Stimulated activated memory B cell treated with anti-CD40 and anti-IgM and Interleukin-4, amounts not matched to agents 10 μg/mL and 1 μg/mL and 100 μg/mL, for 72 hours (primary cell): ENCODE data around the gene QKI.

Source experiments
- ATAC-seq: fragments of 150-1000 bp; cut with Tn5 transposase; 2 replicates; pipeline ENCODE4 v1.10.0; 2021
- H3K27ac Mint-ChIP-seq: one replicate; pipeline ENCODE4 v1.8.0; 2022; ENCODE audit warnings: mild to moderate bottlenecking, mixed read lengths
- H3K27me3 Mint-ChIP-seq: one replicate; pipeline ENCODE4 v1.8.0; 2022; ENCODE audit warnings: mixed read lengths
- H3K36me3 Mint-ChIP-seq: one replicate; pipeline ENCODE4 v1.8.0; 2022; ENCODE audit warnings: mixed read lengths
- H3K4me1 Mint-ChIP-seq: one replicate; pipeline ENCODE4 v1.8.0; 2022; ENCODE audit warnings: mixed read lengths
- H3K4me3 Mint-ChIP-seq: one replicate; pipeline ENCODE4 v1.8.0; 2022; ENCODE audit warnings: mild to moderate bottlenecking, moderate library complexity, mixed read lengths
- H3K9me3 Mint-ChIP-seq: one replicate; pipeline ENCODE4 v1.8.0; 2022; ENCODE audit warnings: mixed read lengths

Gene QKI

DNA sequence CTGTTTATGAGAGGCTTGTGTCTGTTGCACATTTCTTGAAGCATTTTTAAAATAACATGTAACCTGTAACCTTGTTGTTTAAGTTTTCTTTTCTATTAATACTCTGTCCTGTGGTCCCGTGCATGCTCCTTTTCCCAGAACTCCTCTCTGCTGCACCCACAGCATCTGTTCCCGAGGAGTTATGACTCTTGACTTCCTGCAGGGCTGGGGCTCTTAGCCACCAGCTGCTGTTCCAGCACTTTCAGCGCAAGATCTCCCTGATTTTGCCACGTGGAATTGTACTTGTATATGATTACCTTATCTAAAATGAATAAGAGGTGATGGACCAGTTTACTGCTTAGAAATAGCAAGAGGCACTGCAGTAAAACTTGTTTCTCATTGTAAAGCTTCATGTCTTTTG, 150.6 kb downstream of the QKI start:
- no peaks in the 10 kb centered on the region for H3K27me3 Mint-ChIP-seq
- no peak overlapping the region for H3K4me3 Mint-ChIP-seq
- no peaks in the 10 kb centered on the region for H3K4me1 Mint-ChIP-seq
- H3K9me3 Mint-ChIP-seq: no peaks in the 10 kb centered on the region
- H3K36me3 Mint-ChIP-seq: peaks cover 49% of the 10 kb centered on the region
- no peak overlapping the region for H3K27ac Mint-ChIP-seq
- ATAC-seq: no peak

DNA sequence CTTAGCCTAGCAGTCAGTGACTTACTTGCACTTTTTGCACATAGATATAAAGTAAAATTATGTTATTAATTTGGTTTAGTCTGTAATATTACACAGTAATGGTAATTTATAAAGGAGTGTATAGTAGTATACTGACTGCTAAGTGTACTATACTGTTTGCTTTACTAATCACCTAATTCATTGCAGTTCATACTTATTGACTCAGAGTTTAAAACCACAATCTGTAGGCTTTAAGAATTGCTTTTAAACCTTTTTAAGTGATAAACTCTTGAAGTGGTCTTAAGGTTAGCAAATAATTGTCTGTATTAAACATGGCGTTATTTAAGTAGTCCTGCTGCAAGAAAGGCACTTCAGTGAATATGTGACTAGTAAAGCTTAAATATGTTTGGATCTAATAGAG, 151.5 kb downstream of the QKI start:
- ATAC-seq: no peak
- no peaks in the 10 kb centered on the region for H3K4me1 Mint-ChIP-seq

DNA sequence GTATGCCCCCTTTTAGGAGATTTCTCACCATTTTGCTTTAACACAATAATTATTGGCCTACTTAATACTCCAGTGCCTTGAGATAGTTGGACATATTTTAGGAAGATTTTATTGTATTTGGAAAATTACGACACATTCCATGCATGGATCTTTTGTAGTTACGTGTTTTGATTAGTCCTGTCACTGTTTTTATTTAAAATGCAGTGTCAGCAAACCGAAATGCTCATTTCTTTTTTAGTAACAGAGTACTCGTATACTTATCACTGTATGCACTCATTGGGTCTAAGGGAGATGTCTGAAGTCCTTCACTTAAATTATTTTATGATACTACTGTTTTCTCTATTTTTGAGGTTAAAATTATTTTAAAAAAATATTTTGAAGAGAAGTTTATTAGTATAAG, 153.8 kb downstream of the QKI start:
- peaks cover 59% of the 10 kb centered on the region for H3K36me3 Mint-ChIP-seq
- H3K9me3 Mint-ChIP-seq: no peaks in the 10 kb centered on the region
- no peaks in the 10 kb centered on the region for H3K27me3 Mint-ChIP-seq
- no peak for ATAC-seq
- H3K4me1 Mint-ChIP-seq: no peaks in the 10 kb centered on the region
- H3K4me3 Mint-ChIP-seq: no peak overlapping the region
- H3K27ac Mint-ChIP-seq: no peak overlapping the region

More for the DNA sequence above, 151.5 kb downstream of the QKI start:
- Mint-ChIP-seq H3K4me3 (no peak overlapping the region), H3K36me3 (peaks cover 49% of the 10 kb centered on the region), H3K27ac (no peak overlapping the region), H3K9me3 (no peaks in the 10 kb centered on the region), H3K27me3 (no peaks in the 10 kb centered on the region)

DNA sequence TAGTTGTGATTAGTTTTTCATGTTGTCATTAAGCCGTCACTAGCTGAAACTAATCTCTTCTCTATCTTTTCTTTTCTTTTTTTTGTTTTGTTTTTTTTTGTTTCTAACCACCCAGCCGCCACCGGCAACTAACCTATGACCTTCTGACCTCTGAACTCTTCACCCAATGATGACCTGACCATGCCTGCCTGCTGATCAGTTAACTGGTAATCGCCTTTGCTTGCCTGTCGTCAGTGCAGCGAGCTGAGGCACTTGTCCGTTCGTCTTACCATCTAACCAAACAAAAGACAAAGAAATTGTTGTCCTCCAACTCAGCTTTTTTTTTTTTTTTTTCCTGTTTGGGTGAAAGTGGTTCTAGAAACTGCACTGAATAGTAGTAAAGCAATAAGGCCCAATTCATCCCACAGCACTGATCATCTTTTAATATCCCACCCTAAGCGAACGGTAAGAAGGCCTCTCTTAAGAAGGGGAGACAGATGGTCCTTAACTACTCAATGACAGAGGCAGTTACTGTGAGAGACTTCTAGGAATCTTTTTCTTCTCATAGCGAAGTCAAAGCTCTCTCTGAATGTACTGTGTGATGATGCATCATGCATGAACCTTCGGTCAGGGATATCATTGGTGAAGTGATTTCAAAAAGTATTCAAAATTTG, 156.2 kb downstream of the QKI start:
- no peak for ATAC-seq
- Mint-ChIP-seq H3K4me1 (no peaks in the 10 kb centered on the region), H3K4me3 (no peak overlapping the region), H3K9me3 (no peaks in the 10 kb centered on the region), H3K27ac (no peak overlapping the region), H3K36me3 (peaks cover 38% of the 10 kb centered on the region), H3K27me3 (no peaks in the 10 kb centered on the region)

DNA sequence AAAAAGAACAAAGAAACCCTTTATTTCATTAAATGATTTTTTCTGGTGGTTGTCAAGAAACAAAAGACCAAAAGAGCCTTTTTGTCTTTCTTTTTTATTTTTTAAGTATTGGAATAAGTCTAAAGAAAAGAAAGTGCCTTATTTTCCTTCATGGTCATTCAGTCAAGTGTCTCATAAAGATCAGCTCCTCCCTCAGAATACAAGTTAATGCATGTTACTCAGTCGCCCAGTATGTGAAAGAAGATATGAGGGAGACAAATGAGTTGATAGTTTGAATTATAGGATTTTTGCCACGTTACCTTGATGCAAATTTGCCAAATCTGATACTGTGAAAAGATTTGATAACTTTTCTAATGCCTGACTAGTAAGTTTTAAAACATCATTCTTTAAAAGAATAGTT, 157.2 kb downstream of the QKI start:
- H3K4me1 Mint-ChIP-seq: no peaks in the 10 kb centered on the region
- H3K4me3 Mint-ChIP-seq: no peak overlapping the region
- H3K36me3 Mint-ChIP-seq: peaks cover 31% of the 10 kb centered on the region
- no peak overlapping the region for H3K27ac Mint-ChIP-seq
- ATAC-seq: no peak
- H3K9me3 Mint-ChIP-seq: no peaks in the 10 kb centered on the region
- H3K27me3 Mint-ChIP-seq: no peaks in the 10 kb centered on the region

DNA sequence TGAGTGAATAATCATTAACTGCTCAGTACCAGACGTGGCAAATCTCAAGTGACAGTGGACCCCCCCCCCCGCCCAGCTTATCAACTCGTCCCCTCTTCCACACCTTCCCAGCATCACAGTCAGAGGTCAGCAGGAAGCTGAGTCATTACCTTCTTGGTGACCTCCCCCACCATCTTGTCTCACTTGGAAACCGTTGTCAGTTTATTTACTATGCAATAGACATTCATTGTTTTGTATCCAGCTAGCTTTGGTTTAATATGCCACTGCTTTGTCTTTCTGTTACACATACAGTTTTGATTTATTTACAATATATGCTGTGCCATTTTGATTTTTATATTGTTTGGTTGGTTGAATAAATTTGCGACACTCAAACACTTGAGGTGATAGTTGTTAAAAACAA, 158.1 kb downstream of the QKI start:
- H3K4me1 Mint-ChIP-seq: no peaks in the 10 kb centered on the region
- H3K27me3 Mint-ChIP-seq: no peaks in the 10 kb centered on the region
- no peak overlapping the region for H3K27ac Mint-ChIP-seq
- H3K9me3 Mint-ChIP-seq: no peaks in the 10 kb centered on the region
- peaks cover 31% of the 10 kb centered on the region for H3K36me3 Mint-ChIP-seq
- ATAC-seq: no peak
- no peak overlapping the region for H3K4me3 Mint-ChIP-seq

DNA sequence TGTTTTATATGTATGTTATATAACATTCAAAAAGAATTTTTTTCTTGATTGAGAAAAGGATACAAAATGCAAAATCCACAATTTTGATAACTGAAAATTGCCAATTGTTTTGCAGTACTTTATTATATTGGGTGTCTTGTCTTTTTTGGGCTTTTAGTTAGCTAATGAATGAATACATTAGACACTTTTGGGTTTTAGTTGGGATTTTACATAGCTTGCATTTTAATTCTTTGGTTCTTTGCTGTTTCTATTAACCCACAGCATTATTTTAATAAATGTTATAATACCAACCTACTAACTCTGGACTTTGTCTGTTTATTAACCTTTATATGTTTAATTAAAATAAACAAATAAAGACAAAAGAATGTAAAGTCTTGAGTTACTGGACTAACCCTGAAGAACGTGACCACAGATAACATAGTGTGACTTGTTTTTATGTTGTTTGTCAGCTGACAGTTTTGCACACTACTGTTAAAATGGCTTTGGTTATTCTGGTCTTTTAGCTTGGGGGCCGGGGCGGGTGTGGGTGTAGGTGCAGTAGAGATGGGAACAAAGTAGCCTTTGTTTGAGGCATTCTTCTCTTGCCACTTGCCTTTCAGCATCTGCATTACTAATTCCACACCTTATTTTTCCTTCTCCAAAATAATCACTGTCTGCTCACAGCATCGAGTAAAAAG, 159.1 kb downstream of the QKI start:
- Mint-ChIP-seq H3K4me3 (no peak overlapping the region), H3K27ac (no peak overlapping the region), H3K36me3 (peaks cover 25% of the 10 kb centered on the region)

DNA sequence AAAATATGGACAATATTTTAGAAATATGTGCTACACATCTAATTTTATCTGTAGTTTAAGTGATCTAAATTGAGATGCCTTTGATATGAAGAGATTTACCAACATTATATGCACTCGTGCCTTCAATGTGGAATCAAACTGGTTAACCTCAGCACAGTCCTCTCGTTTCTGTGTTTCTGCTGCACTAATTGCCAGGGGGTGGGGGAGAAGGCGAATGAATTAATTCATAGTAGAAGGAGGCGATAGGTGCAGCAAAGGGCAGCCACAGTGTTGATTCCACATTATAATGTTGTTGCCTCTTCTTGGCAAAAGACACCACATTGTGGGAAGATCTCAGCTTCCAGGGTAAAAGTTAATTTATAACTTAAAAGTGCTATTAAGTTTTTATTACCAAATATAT, 161.6 kb downstream of the QKI start:
- Mint-ChIP-seq H3K9me3 (no peaks in the 10 kb centered on the region), H3K27ac (no peak overlapping the region), H3K36me3 (peaks cover 14% of the 10 kb centered on the region), H3K4me1 (no peaks in the 10 kb centered on the region), H3K4me3 (no peak overlapping the region), H3K27me3 (no peaks in the 10 kb centered on the region)
- no peak for ATAC-seq

More for the DNA sequence above, 159.1 kb downstream of the QKI start:
- ATAC-seq: no peak
- Mint-ChIP-seq H3K9me3 (no peaks in the 10 kb centered on the region), H3K27me3 (no peaks in the 10 kb centered on the region), H3K4me1 (no peaks in the 10 kb centered on the region)

DNA sequence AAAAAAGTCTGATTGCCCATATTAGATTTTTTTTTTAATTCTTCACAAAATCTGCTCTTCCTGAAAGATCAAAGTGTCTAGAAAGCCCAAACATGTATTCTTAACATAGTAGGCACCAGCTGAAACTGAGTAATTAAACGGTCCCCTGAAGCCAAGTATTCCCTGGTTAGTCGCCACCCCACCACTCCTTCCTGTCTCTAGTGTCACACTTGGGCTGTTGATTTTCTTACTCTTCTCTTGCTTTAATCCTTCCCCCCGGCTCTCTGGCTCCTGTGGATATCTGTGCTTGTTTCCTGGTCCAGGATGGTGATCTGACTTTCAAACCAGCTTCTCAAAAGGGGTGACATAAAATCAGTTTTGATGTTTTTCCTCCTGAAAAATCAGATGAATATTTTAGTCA, 162.9 kb downstream of the QKI start:
- no peak overlapping the region for H3K4me3 Mint-ChIP-seq
- no peak for ATAC-seq
- no peaks in the 10 kb centered on the region for H3K27me3 Mint-ChIP-seq
- H3K9me3 Mint-ChIP-seq: no peaks in the 10 kb centered on the region
- H3K27ac Mint-ChIP-seq: no peak overlapping the region
- peaks cover 5% of the 10 kb centered on the region for H3K36me3 Mint-ChIP-seq
- no peaks in the 10 kb centered on the region for H3K4me1 Mint-ChIP-seq

DNA sequence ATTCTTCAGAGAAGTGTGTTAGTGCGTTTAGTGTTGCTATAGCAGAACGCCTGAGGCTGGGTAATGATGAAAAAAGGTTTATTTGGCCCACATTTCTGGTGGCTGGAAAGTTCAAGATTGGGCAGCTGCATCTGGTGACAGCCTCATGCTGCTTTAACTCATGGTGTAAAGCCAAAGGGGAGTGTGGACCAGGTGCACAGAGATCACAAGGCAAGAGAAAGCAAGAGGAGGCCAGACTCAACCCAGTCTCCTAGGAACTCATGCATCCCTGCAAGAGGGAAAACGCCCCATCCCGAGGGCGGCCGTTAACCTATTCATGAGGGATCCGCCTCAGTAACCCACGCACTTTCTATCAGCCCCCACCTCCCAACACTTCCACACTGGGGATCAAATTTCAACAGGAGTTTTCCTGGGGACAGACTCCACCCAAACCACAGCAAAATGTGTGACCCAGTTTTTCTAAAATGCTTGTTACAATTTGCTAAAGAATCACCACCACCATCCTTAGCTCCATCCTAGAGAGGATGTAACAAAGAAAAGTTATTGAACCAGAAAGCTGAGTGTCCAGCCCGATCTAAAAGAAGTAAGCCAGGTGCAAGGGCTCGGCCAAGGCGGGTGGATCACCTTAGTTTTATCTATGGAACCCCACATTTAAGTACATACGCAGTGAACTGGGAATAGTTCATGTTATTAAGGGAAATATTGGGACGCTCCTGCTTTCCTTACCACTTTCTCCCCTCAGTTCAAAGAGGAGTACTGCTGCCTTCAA, 164.8 kb downstream of the QKI start:
- Mint-ChIP-seq H3K27me3 (no peaks in the 10 kb centered on the region), H3K9me3 (peaks cover 3% of the 10 kb centered on the region), H3K27ac (no peak overlapping the region)

DNA sequence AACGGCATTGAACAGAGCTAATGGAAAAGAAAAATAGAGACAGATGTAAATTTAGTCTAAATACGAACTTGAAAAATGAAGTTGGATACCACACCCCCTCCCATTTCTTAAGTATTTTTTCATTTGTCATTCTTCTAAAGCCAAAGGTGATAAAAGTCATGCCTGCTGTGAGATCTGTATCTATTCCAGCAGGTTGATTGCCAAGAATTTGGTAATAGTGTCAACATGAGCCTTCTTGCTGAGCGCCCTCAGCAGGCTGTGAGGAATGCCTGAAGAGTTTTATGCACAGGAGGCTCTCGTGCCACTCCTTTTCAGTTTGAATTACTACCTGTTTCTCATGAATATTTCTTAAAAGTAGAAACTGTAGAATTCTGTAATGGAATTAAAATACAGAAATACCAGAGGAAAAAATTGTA, 165.4 kb downstream of the QKI start:
- no peaks in the 10 kb centered on the region for H3K4me1 Mint-ChIP-seq
- H3K9me3 Mint-ChIP-seq: peaks cover 3% of the 10 kb centered on the region
- H3K27me3 Mint-ChIP-seq: no peaks in the 10 kb centered on the region
- ATAC-seq: no peak
- H3K36me3 Mint-ChIP-seq: peaks cover 6% of the 10 kb centered on the region
- H3K27ac Mint-ChIP-seq: no peak overlapping the region
- no peak overlapping the region for H3K4me3 Mint-ChIP-seq

More for the DNA sequence above, 164.8 kb downstream of the QKI start:
- Mint-ChIP-seq H3K4me3 (no peak overlapping the region), H3K36me3 (peaks cover 6% of the 10 kb centered on the region), H3K4me1 (no peaks in the 10 kb centered on the region)
- no peak for ATAC-seq

DNA sequence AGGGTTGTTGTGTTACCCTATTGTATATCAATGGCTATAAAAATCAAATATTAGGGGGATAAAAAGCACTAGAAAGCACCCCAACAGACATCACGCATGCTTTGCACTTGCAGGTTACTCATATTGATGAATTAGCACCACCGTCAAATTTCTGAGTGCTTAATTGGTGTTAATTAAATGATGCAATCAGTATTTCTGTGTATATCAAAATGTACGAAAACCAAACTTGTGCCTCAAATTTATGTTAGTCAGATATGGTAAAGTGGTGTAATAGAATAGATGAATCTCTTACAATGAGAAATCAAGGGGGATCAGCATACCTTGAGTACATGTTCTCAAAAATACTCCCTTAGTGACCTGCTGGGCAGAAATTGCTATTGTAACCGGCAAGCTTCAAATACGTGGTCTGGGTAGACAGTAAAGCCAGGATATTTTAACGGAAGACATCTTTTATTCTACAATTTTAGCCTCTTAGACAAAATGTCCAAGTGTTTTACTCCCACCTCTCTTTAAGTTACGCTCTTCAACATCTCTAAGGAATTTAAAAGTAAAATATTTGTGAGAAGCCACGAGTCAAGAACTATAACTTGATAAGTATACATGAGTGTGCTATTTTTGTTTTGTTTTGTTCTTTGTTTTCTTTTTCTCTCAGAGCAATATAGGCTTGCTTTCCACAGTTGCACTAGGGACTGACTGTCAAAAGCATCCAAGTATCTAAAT, 166.0 kb downstream of the QKI start:
- Mint-ChIP-seq H3K27ac (no peak overlapping the region), H3K9me3 (peaks cover 3% of the 10 kb centered on the region), H3K4me3 (no peak overlapping the region), H3K27me3 (no peaks in the 10 kb centered on the region), H3K4me1 (no peaks in the 10 kb centered on the region), H3K36me3 (peaks cover 6% of the 10 kb centered on the region)
- no peak for ATAC-seq

DNA sequence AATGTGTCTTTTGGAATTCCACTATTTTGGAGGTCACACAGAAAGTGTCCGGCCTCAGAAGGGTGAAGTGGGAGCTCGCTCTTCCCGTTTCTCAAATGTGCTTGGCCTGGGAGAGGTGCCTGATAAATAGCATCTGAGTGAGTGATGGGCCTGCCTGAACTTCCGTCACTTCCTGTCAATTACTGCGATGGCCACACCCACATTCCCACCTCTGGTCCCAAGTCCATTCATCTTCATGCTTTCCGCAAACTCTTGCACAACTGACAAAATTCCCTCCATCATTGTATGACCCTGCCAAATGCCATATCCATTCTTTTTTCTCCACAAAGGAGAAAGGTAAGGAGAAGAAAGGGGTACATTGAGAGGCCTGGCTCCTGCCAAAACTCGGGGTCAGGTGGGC, 169.0 kb downstream of the QKI start:
- Mint-ChIP-seq H3K27ac (no peak overlapping the region), H3K9me3 (peaks cover 3% of the 10 kb centered on the region), H3K4me1 (no peaks in the 10 kb centered on the region), H3K27me3 (no peaks in the 10 kb centered on the region), H3K4me3 (no peak overlapping the region), H3K36me3 (peaks cover 6% of the 10 kb centered on the region)
- no peak for ATAC-seq

DNA sequence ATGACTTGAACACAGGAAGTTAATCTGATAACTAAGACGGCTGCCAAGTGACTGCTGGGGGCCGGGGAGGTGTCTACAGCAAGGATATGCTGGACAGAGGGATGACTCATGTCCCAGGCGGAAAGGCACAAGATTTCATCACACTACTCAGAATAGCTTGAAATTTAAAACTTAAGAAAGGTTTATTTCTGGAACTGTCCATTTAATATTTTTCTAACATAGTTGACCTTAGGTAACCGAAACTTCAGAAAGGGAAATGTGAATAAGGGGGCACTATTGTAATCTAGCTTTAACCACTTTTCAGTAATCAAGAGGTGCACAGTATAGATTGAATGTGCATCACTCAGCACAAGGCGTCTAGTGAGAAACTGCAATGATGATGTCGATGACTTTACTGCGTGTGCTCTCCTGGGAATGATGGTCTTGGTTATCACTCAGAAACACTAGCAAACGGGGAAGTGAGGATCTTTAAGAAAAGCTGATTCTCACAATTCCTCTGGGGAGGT, 171.5 kb downstream of the QKI start:
- no peak overlapping the region for H3K27ac Mint-ChIP-seq
- H3K4me1 Mint-ChIP-seq: no peaks in the 10 kb centered on the region
- H3K4me3 Mint-ChIP-seq: no peak overlapping the region
- H3K36me3 Mint-ChIP-seq: peaks cover 6% of the 10 kb centered on the region
- ATAC-seq: no peak
- H3K9me3 Mint-ChIP-seq: peaks cover 4% of the 10 kb centered on the region
- H3K27me3 Mint-ChIP-seq: no peaks in the 10 kb centered on the region

DNA sequence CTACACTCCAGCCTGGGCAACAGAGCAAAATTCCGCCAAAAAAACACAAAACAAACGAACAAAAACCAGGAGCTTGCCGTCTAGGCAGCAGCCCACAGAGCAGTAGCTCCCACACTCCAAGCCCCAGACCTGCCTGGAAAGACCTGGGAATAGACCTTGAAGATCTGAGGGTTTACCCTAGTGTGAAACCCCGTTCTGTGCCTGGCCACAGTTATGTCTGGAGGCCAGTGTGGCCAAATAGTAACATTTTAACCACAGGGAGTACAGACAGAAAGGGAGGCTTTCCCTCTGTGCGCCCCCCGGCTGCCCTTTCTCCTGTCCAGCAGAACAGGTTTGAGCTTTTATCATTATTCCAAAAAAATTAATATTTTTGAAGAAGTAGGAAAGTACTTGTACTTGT, 172.4 kb downstream of the QKI start:
- no peaks in the 10 kb centered on the region for H3K4me1 Mint-ChIP-seq
- no peak for ATAC-seq
- H3K9me3 Mint-ChIP-seq: peaks cover 7% of the 10 kb centered on the region
- H3K27me3 Mint-ChIP-seq: no peaks in the 10 kb centered on the region
- H3K4me3 Mint-ChIP-seq: no peak overlapping the region
- no peak overlapping the region for H3K27ac Mint-ChIP-seq
- H3K36me3 Mint-ChIP-seq: peaks cover 7% of the 10 kb centered on the region
